ENCODE data around the gene PCBP1. TPM values are rescaled to one million over a fixed set of nuclear protein-coding genes. Genes with fewer than 3 reads are reported as not detected.
"Not testable (repeated sequence)": the region's sequence is repeated elsewhere in the genome, so short reads cannot be mapped to it uniquely, and the experiment has no call there.

PCBP1 gene
- total RNA-seq, 2 experiments from 2014 or later = 444 to 449 TPM

DNA sequence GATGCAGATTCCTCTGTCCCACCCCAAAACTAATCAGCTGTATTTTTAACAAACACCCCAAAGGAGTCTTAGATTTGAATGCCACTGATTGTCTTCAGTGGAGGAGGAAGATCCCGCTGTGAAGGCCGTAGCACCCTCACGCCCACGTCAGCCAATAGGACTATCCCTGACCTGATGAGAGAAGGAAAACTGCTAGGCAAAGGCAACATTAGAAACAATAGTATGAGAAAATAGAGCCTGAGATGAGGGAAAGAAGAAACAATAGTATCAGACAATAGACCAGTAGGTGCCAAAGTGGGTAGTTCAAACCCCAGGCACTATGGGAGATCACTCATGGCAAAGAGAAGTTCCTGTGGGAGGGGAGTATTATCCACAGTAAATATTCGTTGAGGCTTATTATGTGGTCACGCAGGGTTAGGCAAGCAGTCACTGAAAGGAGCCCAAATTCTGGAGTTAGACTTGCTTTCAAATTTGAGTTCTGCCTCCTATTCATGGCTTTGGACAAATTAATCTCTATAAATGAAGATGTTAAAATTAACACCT lies 2.8 kb downstream of the PCBP1 start:
- Mint-ChIP-seq H3K4me3 (peak overlapping the region; percentile 97), H3K36me3 (peaks cover 39% of the 10 kb centered on the region), H3K27me3 (peaks cover 3% of the 10 kb centered on the region), H3K27ac (peak overlapping the region; percentile 100), H3K4me1 (ENCODE audit: low read depth) (peaks cover 45% of the 10 kb centered on the region), H3K9me3 (no peaks in the 10 kb centered on the region)
- DNase-seq = no peak
- CTCF ChIA-PET = interaction anchor here (2.6 kb wide), 1 partner anchor 177 kb away, joined by 12 read pairs; the partner anchor contains the start of gene MXD1
- POLR2A ChIA-PET = interaction anchor here (0.8 to 9.6 kb wide), 10 partner anchors 14 to 175 kb away, joined by 3 to 135 read pairs (median 16); partner anchors contain the start of genes C2orf42 and MXD1
- intact Hi-C loops (cut with micrococcal nuclease) = loop anchor here (5.0 to 10.0 kb wide), 3 partner anchors 205 to 705 kb away; partner anchors contain the start of genes AAK1, GFPT1 and SNRPG

DNA sequence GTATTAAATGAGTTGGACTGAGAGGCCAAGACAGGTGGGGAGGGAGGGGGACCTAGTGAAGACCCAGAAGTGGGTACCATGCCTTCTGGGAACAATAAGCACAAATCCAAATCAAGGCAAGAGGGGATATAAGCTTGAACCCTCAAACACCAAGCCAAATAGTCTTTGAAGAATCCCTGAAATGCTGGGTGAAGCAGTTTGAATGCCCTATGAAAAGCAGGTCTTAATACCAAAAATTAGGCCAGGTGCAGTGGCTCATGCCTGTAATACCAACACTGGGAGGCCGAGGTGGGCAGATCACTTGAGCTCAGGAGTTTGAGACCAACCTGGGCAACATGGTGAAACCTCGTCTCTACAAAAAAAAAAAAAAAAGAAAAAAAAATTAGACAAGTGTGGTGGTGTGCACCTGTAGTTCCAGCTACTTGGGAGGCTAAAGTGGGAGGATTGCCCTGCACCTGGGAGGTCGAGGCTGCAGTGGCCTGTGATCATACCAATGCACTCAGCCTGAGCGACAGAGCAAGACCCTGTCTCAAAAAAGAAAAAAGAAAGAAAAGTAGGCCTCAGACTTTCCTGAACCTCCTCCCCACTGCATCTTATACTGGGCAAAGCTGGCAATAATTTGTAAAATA lies 3.5 kb downstream of the PCBP1 start:
- intact Hi-C loops (cut with micrococcal nuclease) = no loop called here
- CTCF ChIA-PET = interaction anchor here (0.6 to 1.8 kb wide), 4 partner anchors 10 to 157 kb away, joined by 4 to 8 read pairs (median 6); no protein-coding TSS in a partner anchor
- Mint-ChIP-seq H3K4me1 (ENCODE audit: low read depth) (peaks cover 44% of the 10 kb centered on the region), H3K27me3 (peaks cover 3% of the 10 kb centered on the region), H3K9me3 (no peaks in the 10 kb centered on the region), H3K27ac (peak overlapping the region; percentile 100), H3K4me3 (peak overlapping the region; percentile 97), H3K36me3 (peaks cover 39% of the 10 kb centered on the region)
- DNase-seq = no peak
- POLR2A ChIA-PET = interaction anchor here (1.3 to 5.8 kb wide), 5 partner anchors 14 to 177 kb away, joined by 6 to 39 read pairs (median 11); partner anchors contain the start of gene MXD1

GRCh38 chr2:70091364-70091763 lies 4.1 kb downstream of the PCBP1 start:
- POLR2A ChIA-PET = interaction anchor here (1.3 to 5.8 kb wide), 5 partner anchors 14 to 177 kb away, joined by 6 to 39 read pairs (median 11); partner anchors contain the start of gene MXD1
- peaks cover 45% of the 10 kb centered on the region for H3K4me1 Mint-ChIP-seq (ENCODE audit: low read depth)
- intact Hi-C loops (cut with micrococcal nuclease) = no loop called here
- DNase-seq = no peak
- H3K4me3 Mint-ChIP-seq = peak overlapping the region; percentile 49
- CTCF ChIA-PET = interaction anchor here (0.6 to 1.8 kb wide), 4 partner anchors 9 to 158 kb away, joined by 4 to 8 read pairs (median 6); no protein-coding TSS in a partner anchor
- H3K27me3 Mint-ChIP-seq = peaks cover 3% of the 10 kb centered on the region
- H3K36me3 Mint-ChIP-seq = peaks cover 39% of the 10 kb centered on the region
- no peaks in the 10 kb centered on the region for H3K9me3 Mint-ChIP-seq
- peak overlapping the region; percentile 81 for H3K27ac Mint-ChIP-seq

DNA sequence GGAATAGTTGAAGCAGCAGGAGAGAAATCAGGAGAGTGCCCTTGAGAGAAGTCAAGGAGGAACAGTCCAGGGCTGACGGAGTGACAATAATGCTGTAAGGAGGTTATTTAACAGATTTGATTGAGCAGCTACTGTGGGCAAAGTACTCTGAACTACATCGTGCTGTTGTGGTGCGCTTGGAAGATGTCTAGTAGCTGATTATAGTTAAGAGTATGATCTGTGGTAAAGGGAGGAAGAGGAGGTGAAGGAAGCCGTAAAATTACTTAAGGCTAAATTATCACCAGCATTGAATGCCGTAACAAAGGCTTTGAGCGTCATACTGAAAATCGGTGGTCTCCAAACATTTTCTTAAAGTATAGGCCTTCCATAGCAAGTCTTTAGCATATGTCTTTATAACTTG lies 4.5 kb downstream of the PCBP1 start:
- CTCF ChIA-PET = interaction anchor here (1.1 to 1.8 kb wide), 6 partner anchors 12 to 177 kb away, joined by 3 to 8 read pairs (median 4); partner anchors contain the start of gene MXD1
- no peak for DNase-seq
- Mint-ChIP-seq H3K27ac (peak overlapping the region; percentile 81), H3K4me1 (ENCODE audit: low read depth) (peaks cover 45% of the 10 kb centered on the region), H3K27me3 (peaks cover 3% of the 10 kb centered on the region), H3K36me3 (peaks cover 39% of the 10 kb centered on the region), H3K4me3 (peak overlapping the region; percentile 49), H3K9me3 (no peaks in the 10 kb centered on the region)
- intact Hi-C loops (cut with micrococcal nuclease) = no loop called here
- POLR2A ChIA-PET = interaction anchor here (1.3 to 5.8 kb wide), 5 partner anchors 13 to 178 kb away, joined by 6 to 39 read pairs (median 11); partner anchors contain the start of gene MXD1

DNA sequence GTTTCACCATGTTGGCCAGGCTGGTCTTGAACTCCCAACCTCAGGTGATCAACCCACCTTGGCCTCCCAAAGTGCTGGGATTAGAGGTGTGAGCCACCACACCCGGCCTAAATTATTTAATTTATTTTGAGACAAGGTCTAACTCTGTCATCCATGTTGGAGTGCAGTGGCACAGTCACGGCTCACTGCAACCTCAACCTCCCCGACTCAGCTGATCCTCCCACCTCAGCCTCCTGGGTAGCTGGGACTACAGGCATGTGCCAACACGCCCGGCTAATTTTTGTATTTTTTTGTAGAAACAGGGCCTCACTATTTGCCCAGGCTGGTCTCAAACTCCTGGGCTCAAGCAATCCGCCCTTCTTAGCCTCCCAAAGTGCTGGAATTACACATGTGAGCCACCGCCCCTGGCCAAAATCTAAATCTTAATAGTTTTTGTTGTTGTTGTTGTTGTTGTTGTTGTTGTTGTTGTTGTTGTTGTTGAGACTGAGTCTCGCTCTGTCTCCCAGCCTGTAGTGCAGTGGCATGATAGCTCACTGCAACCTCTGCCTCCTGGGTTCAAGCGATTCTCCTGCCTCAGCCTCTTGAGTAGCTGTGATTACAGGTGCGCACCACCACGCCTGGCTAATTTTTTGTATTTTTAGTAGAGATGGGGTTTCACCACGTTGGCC lies 5.4 kb downstream of the PCBP1 start:
- CTCF ChIA-PET = interaction anchor here (1.1 to 1.5 kb wide), 4 partner anchors 11 to 178 kb away, joined by 3 to 8 read pairs (median 4); partner anchors contain the start of gene MXD1
- H3K4me3 Mint-ChIP-seq; intact Hi-C loops (cut with micrococcal nuclease); DNase-seq; H3K27me3 Mint-ChIP-seq; H3K9me3 Mint-ChIP-seq: not testable (repeated sequence)
- peak overlapping the region; percentile 26 for H3K27ac Mint-ChIP-seq
- POLR2A ChIA-PET = interaction anchor here (0.6 to 5.8 kb wide), 6 partner anchors 16 to 178 kb away, joined by 3 to 39 read pairs (median 12); partner anchors contain the start of gene MXD1
- H3K4me1 Mint-ChIP-seq (ENCODE audit: low read depth) = peaks cover 43% of the 10 kb centered on the region
- H3K36me3 Mint-ChIP-seq = peaks cover 33% of the 10 kb centered on the region

- Mint-ChIP-seq H3K4me1 (ENCODE audit: low read depth) (peaks cover 54% of the 10 kb centered on the region), H3K36me3 (peaks cover 16% of the 10 kb centered on the region)
- intact Hi-C loops (cut with micrococcal nuclease) = no loop called here
Measured at GRCh38 chr2:70094171-70094977, 7.1 kb downstream of the PCBP1 start.

GRCh38 chr2:70094978-70095719 lies 7.9 kb downstream of the PCBP1 start:
- POLR2A ChIA-PET = interaction anchor here (0.7 to 5.8 kb wide), 13 partner anchors 8 to 198 kb away, joined by 3 to 39 read pairs (median 4); partner anchors contain the start of gene SNRPG
- intact Hi-C loops (cut with micrococcal nuclease) = loop anchor here (1.0 kb wide), 3 partner anchors 8 to 13 kb away; partner anchors contain the start of gene PCBP1
- Mint-ChIP-seq H3K27me3 (no peaks in the 10 kb centered on the region), H3K27ac (peak overlapping the region; percentile 91), H3K4me3 (peak overlapping the region; percentile 64), H3K4me1 (ENCODE audit: low read depth) (peaks cover 53% of the 10 kb centered on the region), H3K36me3 (peaks cover 8% of the 10 kb centered on the region), H3K9me3 (no peaks in the 10 kb centered on the region)
- CTCF ChIA-PET = interaction anchor here (0.8 to 3.0 kb wide), 5 partner anchors 10 to 38 kb away, joined by 3 to 27 read pairs (median 4); no protein-coding TSS in a partner anchor
- peak; percentile 69 for DNase-seq

More at GRCh38 chr2:70094171-70094977, 7.1 kb downstream of the PCBP1 start:
- DNase-seq = peak; percentile 46
- no peaks in the 10 kb centered on the region for H3K27me3 Mint-ChIP-seq
- no peaks in the 10 kb centered on the region for H3K9me3 Mint-ChIP-seq
- POLR2A ChIA-PET = interaction anchor here (0.6 to 5.8 kb wide), 17 partner anchors 8 to 199 kb away, joined by 3 to 39 read pairs (median 4); partner anchors contain the start of gene SNRPG
- H3K4me3 Mint-ChIP-seq = peak overlapping the region; percentile 64
- CTCF ChIA-PET = interaction anchor here (0.8 to 3.0 kb wide), 9 partner anchors 10 to 182 kb away, joined by 3 to 27 read pairs (median 3); no protein-coding TSS in a partner anchor
- peak overlapping the region; percentile 91 for H3K27ac Mint-ChIP-seq

DNA sequence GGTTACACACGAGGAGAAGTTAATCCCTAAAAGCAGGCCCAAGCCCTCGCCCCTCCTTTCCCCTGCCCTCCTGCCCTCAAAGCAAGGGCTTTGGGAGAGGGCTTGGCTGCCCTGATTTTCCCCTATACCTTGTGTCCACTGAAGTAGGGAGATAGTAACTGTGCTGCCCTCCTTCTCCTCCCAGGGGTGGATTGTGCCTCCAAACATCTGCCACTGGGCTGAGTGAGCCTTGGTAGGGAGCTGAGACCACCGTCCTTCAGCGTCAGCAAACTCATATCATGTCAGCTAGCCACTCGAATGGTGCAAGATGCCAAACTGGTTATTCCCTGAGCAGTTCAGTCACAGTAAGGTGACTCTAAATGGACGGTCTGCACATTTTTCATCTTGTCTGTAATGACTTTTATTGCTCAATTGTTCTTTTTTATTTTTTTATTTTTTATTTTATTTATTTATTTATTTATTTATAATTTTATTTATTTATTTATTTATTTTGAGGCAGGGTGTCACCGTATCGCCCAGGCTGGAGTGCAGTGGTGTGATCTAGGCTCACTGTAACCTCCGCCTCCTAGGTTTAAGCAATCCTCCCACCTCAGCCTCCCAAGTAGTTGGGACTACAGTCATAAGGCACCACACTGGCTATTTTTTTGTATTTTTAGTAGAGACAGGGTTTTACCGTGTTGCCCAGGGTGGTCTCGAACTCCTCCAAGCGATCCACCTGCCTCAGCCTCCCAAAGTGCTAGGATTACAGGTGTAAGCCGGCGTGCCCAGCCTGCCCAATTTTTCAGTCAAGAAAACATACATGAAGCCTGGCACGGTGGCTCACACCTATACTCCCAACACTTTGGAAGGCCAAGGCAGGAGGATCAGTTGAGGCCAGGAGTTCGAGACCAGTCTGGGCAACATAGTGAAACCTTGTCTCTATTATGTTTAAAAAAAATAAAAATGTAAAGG lies 8.7 kb downstream of the PCBP1 start:
- ChIA-PET CTCF (interaction anchor here (1.0 to 3.0 kb wide), 3 partner anchors 9 to 37 kb away, joined by 3 to 27 read pairs (median 7); no protein-coding TSS in a partner anchor), POLR2A (interaction anchor here (0.9 to 5.8 kb wide), 10 partner anchors 11 to 182 kb away, joined by 3 to 39 read pairs (median 5); no protein-coding TSS in a partner anchor)
- H3K27ac Mint-ChIP-seq = peak overlapping the region; percentile 91
- H3K4me3 Mint-ChIP-seq = peak overlapping the region; percentile 57
- H3K36me3 Mint-ChIP-seq = peaks cover 2% of the 10 kb centered on the region
- DNase-seq = no peak
- intact Hi-C loops (cut with micrococcal nuclease) = loop anchor here (1.0 kb wide), 3 partner anchors 7 to 12 kb away; partner anchors contain the start of gene PCBP1
- H3K27me3 Mint-ChIP-seq = no peaks in the 10 kb centered on the region
- H3K9me3 Mint-ChIP-seq = no peaks in the 10 kb centered on the region
- H3K4me1 Mint-ChIP-seq (ENCODE audit: low read depth) = peaks cover 48% of the 10 kb centered on the region

- Mint-ChIP-seq H3K27ac (peak overlapping the region; percentile 6), H3K36me3 (no peaks in the 10 kb centered on the region), H3K4me3 (no peak overlapping the region), H3K9me3 (no peaks in the 10 kb centered on the region), H3K27me3 (no peaks in the 10 kb centered on the region), H3K4me1 (ENCODE audit: low read depth) (peaks cover 42% of the 10 kb centered on the region)
- POLR2A ChIA-PET = no interaction called here
- intact Hi-C loops (cut with micrococcal nuclease) = no loop called here
- CTCF ChIA-PET = no interaction called here
- DNase-seq = peak; percentile 53
Measured at GRCh38 chr2:70098032-70098431, 10.8 kb downstream of the PCBP1 start.

Measured in activated CD4-positive, alpha-beta memory T cell treated with anti-CD3 and anti-CD28 coated beads for 36 hours (primary cell).